Caki2 (cell line): Measurements from ENCODE around the gene POLDIP3. TPM values are rescaled to one million over a fixed set of nuclear protein-coding genes. Genes with fewer than 3 reads are reported as not detected.
"Not testable (repeated sequence)": the region's sequence is repeated elsewhere in the genome, so short reads cannot be mapped to it uniquely, and the experiment has no call there.

ENCODE experiments used
- DNase-seq: peaks from one replicate; pipeline ENCODE4 v3.0.0-alpha.2; 2015; ENCODE audit warnings: low read depth
- in situ Hi-C: cut with HindIII; loops from 2 replicates; pipeline ENCODE4 v1.10.0; 2016; ENCODE audit warnings: low sequenced_read_pairs, low pct_unique_long_range_greater_than_20kb, mixed read lengths
- total RNA-seq: library from RNA; depleted of rRNA; stranded (reverse); fragments of >200 nt; shearing (Covaris generic); gene quantifications from 2 replicates; pipeline ENCODE4 v1.2.3, GENCODE V29; 2014; ENCODE audit warnings: low replicate concordance

The POLDIP3 gene
- total RNA-seq, 1 experiment from 2014 or later: 10.9 TPM

DNA sequence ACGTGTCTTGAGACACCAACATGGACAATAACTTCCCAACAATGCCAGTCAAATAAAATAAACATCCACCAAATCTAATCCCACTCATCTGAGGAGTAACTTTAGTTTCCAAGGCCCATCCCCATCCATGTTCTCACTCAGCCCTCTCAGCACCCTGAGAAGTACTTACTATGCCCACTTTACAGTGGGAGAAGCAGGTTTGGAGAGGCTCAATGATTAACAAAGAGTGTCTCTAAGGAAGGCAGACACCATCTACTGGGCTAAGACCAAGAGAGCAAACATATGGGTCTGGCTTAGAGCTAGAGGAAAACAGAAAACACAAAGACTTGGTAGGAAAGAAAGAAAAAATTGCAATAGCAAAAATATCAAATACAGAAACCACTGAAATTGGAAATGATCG is 11.3 kb downstream of the POLDIP3 start:
- in situ Hi-C loops: no loop called here
- no peak for DNase-seq

DNA sequence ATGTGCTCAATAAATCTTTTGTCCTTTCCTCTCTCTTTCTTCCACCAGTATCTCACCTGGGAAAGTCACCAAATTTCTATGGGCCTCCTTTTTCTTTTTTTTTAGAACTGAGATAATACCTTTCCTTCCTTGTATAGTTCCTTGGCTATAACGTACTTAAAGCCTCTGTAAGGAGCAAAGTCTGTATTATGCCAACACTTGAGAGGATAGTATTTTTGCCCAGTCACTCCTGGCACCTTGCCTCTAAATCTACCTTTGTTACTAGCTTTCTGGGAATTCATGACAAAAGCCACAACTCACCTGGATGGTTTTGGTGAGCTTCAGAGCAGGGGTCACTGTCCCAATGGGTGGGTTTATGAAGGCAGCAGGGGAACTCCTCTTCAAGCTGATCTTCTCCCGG is 12.2 kb downstream of the POLDIP3 start:
- no peak for DNase-seq
- in situ Hi-C loops: no loop called here

DNA sequence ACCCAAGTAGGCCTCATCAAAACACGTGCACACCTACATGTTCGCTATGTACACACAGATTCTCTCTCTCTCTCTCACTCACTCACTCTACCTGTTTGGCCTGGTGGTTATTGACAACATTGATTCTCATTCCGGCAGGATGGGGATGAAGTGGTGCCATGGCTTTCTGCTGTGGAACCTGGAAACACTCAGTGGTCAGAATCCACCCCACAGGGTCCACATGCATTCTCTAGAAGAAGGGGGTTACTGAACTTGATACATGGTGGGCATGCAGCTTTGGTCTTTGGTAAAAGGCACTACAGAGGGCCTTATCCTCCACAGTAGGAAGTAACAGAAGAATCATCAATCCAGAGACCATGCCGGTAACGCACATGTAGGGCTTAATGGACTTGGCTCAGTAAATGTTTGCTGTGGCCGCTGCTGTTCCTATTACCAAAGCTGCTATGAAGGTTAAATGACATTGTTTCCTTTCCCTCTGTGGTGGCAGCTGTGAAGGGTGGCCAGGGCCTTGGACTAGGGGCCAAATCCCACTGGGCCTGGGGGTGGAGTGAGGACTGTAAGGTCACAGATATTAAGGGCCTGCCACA is 12.7 kb downstream of the POLDIP3 start:
- in situ Hi-C loops: no loop called here
- DNase-seq: no peak

DNA sequence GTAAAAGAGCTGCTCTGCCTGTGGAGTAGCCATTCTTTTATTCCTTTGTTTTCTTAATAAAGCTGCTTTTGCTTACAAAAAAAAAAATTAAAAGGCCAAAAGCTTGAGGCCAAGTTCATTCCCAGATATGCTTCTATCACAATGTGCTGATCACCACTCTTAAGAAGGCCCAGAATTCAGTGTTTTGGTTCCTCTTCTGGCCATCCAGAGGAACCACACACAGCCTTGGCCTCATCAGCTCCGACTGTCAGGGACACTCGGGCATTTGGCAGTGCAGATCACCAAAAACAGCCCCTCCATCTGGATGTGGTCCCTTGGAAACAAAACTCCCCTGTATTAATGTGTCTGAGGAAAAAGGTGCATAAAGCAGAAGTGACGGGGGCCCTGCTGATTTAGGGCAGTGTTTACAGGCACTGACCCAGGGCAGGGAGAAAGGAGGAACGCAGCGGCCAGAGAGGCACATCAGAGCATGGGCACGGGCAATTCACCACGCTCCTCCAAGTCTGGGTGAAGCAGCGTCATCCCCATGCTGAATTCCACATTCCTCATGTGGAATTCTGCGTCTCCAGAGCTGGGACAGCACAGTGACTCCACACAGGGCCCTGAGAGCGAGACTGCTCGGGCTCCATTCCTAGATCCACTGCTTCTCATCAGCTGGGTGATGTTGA is 17.7 kb downstream of the POLDIP3 start:
- in situ Hi-C loops: no loop called here
- no peak for DNase-seq

DNA sequence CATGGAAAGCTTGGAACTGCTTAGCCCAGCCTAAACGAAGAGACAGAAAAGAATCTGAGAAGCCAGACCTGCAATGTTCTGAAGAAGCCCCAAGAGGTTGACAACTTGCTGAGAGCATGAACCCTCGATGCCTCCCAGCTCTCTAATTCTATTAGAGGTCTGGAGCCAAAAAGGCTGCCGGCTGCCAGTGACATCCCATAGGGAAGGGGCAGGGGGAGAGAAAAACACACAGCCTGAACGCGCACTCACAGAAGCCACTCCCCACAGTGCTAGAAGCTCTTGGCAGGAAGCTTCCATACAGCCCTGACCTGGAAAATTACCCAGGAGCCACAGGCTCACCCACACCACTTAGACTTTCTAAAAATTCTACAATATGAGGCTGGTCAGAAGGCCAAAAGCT is 18.3 kb downstream of the POLDIP3 start:
- in situ Hi-C loops: no loop called here

DNA sequence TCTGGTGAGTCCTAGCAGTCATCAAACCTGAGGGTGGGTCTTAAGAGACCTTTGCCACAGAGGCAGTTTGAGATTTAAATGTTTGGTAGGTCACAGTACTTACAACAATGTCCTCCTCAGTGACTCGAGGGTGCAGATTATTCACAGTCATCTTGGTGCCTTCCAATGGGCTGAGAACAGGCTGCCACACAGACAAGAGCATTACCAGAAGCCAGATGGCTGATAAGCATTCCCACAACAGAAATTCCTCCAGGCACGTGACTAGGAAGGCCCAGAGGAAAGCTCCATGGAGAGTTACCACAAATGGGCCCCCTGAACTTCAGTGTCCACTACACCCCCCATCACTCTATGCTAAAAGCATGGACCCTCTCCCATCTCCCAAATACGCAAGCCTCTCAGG is 19.2 kb downstream of the POLDIP3 start:
- in situ Hi-C loops: no loop called here
- no peak for DNase-seq

More for the DNA sequence above, 18.3 kb downstream of the POLDIP3 start:
- DNase-seq: no peak

DNA sequence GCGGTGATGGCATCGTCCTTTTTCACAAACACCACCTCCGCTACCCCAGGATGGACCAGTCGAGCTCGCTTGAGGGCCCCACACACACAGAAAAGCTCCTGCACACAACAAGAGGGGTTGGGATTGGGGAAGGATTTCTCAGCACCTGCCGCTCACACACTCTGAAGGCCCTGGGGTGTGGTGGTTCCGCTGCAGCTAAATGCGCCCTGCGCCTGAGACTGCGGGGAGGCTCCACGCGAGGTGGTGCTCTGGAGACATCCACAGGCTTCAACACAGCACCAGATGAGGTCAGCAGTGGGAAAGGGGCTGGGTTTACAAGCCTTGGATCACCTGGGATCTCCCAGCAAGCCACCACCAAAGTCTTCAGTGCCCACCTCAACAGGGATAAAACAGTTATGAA is 22.7 kb downstream of the POLDIP3 start:
- DNase-seq: no peak
- in situ Hi-C loops: no loop called here

DNA sequence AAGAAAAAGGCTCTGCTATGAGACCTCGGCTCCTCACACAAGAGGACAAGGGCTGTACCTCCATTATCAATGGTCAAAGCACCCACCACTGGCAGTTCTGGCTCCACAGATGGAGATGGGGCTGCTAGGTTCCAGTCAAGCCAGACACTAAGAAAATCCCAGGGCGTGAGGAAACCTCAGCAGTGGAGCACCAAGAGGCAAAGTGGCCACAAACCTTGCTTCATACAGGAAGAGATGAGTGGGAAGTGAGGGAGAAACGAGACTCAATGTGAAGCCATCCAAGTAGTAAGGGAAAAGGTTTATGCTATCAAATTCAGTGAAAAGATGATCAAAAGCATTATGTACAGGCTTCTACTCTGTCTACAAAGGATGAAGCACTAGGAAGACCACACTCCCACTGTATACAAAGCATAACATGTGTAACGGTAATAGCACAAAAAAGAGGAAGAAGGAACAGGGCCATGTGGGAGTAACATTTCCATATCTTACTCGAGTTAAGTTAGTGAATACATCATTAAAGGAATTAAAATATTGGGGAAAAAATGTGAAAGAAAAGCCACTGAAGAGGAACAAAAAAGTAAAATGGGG is 27.0 kb downstream of the POLDIP3 start:
- in situ Hi-C loops: no loop called here
- DNase-seq: no peak

DNA sequence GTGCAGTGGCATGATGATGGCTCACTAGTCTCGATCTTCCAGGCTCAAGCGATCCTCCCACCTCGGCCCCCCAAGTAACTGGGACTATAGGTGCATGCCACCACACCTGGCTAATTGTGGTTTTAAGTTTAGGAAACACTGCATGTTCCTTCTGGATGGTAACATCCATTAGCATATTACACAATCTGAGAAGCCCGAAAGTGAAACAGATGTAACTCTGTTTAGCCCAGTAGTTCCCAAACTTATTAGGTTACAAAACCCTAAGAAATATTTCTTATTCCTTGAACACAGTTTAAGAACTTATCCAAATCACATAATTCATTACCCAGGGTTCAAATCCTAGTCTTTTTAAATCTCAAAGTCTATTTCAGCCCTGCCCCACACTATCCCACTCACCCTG is 28.3 kb downstream of the POLDIP3 start:
- in situ Hi-C loops: no loop called here

DNA sequence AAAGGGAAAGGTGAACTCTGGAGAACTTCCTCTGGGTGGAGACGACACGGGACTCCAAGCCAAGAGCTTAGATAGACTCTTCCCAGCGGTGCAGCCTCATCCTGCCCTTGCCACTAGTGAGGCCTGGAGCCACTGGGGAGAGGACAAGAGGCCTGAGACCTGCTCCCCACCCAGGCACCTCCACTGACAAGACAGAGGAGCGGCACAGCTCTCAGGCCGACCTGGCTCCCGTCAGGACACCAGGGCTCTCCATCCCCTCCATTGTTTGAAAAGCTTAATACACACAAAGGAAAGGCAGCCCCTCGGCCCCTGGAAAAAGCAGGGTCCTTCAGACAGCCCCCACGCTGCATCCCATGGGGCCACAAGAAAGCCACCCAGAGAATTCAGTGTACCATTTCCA is 29.6 kb downstream of the POLDIP3 start:
- in situ Hi-C loops: no loop called here
- no peak for DNase-seq

More for the DNA sequence above, 28.3 kb downstream of the POLDIP3 start:
- DNase-seq: no peak

DNA sequence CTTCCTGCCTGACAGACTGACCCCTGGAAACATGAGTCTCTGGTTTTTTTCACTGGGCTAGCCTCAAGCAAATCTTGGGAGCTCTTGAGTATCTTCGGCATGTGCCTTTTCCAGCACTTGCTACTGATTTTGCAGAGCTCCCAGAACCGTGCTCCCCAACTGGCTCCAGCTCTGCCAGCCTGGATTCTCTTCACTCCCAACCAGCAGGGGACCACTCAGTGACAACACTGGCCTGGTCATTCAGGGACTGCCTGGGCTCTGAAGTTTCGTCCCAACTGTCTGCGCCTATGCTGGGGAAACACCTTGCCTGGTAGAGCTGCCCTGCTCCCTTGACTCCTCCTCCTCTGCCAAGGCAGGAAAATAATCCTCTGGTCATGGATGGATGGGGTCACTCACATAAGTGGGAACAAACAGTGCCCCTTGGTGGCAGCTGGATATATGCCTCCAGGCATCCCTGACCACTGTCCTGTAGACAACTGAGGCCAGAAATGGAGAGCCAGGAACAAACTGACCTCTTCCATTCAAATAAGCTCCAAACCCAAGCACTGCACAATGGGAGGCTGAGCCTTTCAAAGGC is 30.2 kb downstream of the POLDIP3 start:
- DNase-seq: peak; percentile 35
- in situ Hi-C loops: no loop called here

DNA sequence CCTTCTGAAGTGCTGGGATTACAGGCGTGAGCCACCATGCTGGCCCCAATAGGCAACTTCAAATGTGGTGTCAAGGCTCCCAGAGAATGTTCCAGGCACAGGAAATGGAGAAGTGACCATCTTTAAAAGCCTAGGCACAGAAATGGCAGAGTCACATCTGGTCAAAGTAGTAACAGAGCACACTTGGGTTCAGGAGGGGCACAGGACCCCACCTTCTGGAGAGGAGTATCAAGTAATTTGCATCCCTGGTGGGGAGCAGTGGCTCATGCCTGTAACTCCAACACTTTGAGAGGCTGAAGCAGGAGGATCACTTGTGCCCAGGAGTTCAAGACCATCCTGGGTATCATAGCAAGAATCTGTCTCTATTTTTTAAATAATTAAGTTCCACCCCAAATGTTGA is 31.7 kb downstream of the POLDIP3 start:
- in situ Hi-C loops: no loop called here
- no peak for DNase-seq

DNA sequence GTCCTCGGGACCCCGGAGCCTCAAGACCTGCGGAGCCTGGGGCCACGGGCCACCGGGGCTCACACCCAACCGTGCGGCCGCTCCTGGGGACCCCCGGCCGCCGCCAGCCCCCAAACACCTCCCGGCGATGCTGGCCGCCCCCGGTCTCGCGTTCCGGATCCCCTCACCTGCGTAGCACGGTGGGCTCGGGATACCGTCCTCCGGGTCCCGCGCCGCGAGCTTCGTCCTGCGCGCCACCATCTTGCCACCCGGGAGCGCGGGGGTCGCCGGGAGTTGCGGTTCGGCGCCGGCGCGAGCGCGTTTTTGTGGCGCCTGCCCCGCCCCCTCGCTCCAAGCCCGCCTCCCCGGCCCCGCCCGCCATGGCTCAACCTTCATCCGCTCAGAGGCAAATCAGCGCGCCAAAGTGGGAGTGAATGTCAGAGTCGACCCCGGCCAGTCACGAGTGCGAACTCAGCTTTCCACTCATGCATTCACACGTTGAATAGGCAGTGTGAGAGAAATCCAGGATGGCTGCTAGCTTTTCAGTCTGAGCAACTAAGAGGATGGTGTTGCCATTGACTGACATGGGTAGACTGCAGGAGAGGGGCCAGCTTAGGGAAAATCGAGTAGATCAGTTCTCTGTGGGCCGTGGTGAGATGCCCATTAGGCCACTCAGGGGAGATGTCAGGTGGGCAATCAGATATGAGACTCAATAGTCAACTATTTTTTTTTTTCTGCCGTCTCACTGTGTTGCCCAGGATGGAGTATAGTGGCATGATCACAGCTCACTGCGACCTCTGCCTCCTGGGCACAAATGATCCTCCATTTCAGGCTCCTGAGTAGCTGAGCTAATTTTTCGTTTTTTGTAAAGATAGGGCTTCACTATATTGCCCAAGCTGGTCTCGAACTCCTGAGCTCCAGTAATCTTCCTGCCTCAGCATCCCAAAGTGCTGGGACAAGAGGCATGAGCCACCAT is 32.6 kb downstream of the POLDIP3 start:
- in situ Hi-C loops: no loop called here
- peak; percentile 56 for DNase-seq

DNA sequence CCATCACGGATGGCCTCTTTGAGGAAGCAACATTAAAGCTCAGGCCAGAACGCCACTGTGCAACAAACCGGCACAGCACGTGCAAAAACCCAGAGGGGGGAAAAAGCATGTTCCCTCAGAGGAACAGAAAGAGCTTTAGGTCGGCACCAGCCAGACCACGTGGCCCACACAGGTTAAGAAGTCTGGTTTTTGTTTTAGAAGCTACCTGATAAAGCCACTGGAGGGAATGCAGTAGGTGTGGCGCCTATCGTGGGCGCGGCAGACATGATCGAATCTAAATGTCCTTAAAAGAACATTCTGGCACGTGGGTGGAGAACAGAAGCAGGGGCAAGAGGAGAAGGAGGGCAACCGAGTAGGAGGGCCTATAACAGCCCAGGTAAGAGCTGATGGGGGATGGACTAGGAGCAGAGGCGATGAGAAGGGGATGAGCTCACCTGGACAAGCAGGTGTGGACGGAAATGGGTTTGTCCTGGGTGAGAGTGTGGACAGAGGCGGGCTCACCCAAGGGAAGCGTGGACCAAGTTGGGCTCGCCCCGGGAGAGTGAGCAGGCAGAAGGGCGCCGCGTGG is 33.4 kb downstream of the POLDIP3 start:
- in situ Hi-C loops, DNase-seq: not testable (repeated sequence)

DNA sequence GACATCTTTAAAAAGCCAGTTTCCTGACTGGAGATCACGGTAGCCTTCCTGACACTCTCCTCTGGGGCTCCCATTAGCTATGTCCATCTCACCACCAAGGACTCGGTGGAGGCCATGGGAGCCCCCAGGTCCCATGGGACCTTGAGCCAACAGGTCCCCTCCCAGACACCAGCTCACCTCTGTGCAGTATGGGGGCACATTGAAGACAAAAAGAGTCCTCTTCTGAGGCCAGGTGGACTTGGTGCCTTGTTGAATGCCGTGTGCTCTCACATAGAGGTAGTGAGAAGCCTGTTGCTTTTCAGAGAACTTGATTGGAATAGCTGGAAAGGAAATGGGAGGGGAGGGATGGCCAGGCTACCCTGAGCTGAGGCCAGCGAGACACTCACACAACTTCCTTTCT is 34.6 kb downstream of the POLDIP3 start:
- in situ Hi-C loops: not testable (repeated sequence)

DNA sequence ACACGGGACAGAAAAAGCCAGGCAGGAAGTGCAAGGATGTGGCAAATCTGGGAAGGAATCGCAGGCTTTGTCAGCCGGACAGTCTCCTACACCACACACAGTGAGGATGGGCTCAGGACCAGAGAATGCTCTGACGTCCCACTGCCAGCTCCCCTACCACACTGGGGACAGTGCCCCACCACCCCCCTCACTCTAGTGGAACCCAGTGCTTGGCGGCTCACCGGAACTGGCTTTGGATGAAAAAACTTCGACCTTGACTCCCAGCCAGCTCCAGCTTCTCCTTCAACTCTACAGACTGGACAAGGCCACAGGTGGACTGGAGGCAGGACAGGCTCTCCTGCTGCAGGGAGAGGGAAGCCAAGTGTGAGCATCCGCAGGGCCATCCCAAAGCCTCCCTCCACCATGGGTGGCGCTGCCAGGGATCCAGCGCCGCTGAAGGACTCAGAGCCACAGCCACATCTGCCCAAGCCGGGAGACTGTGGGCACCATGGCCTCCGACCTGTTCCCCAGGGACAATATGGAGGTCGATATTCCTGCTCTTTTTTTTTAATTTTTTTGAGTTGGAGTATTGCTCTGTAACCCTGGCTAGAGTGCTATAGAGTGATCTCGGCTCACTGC is 37.0 kb downstream of the POLDIP3 start:
- in situ Hi-C loops: no loop called here

More for the DNA sequence above, 34.6 kb downstream of the POLDIP3 start:
- not testable (repeated sequence) for DNase-seq

DNA sequence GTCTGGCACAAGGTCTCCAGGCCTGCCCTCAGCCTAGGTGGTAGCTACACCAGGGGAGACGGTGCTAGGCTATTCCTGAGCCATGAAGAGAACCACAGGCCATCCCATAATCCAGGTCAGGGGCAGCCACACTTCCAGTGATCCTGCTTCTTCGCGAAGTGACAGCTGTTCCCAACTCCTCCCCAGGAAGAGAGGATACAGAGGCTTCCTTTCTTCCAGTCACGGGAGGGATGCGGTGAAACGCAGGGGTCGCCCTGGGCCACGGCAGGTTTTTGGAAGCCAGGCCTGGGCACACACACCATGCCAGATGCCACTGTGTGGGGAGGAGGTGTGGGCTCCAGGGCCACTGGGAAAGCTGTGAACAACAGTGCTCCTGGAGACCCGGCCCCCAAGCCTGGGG is 37.5 kb downstream of the POLDIP3 start:
- in situ Hi-C loops, DNase-seq: not testable (repeated sequence)

More for the DNA sequence above, 37.0 kb downstream of the POLDIP3 start:
- no peak for DNase-seq
